Astrocyte (in vitro differentiated cells and primary cell): ENCODE results near the gene AVL9. TPM values are rescaled to one million over a fixed set of nuclear protein-coding genes. Genes with fewer than 3 reads are reported as not detected.

ENCODE experiments used
- DNase-seq: peaks from one replicate; pipeline ENCODE4 v3.0.0-alpha.2; 2010; ENCODE audit warnings: low read depth
- FAIRE-seq: peaks from 2 replicates; lab custom pipeline; 2011; peaks lifted over from hg19 to GRCh38; lab: Jason Lieb, UNC
- H2AFZ ChIP-seq: 2 replicates; pipeline ENCODE4 v1.6.0; 2012; ENCODE audit warnings: low read depth, low read length, inconsistent platforms
- H3K27ac ChIP-seq: 2 replicates; pipeline ENCODE4 v1.5.1; 2011; ENCODE audit warnings: low read depth, low read length, inconsistent platforms
- H3K27me3 ChIP-seq: 2 replicates; pipeline ENCODE4 v1.6.0; 2011; ENCODE audit warnings: low read length, inconsistent platforms; ENCODE audit not compliant: insufficient read depth
- H3K36me3 ChIP-seq: 2 replicates; pipeline ENCODE4 v1.5.1; 2011; ENCODE audit warnings: low read length, inconsistent platforms; ENCODE audit not compliant: insufficient read depth
- H3K4me1 ChIP-seq: 2 replicates; pipeline ENCODE4 v1.5.1; 2011; ENCODE audit warnings: low read length, inconsistent platforms; ENCODE audit not compliant: insufficient read depth
- H3K4me2 ChIP-seq: 2 replicates; pipeline ENCODE4 v1.6.0; 2012; ENCODE audit warnings: low read length, inconsistent platforms
- H3K4me3 ChIP-seq: 2 replicates; pipeline ENCODE4 v1.5.1; 2011; ENCODE audit warnings: low read depth, mild to moderate bottlenecking, low read length, inconsistent platforms; ENCODE audit not compliant: insufficient read depth
- H3K79me2 ChIP-seq: 2 replicates; pipeline ENCODE4 v1.6.0; 2012; ENCODE audit warnings: mild to moderate bottlenecking, low read length, inconsistent platforms; ENCODE audit not compliant: insufficient read depth
- H3K9ac ChIP-seq: 2 replicates; pipeline ENCODE4 v1.6.0; 2012; ENCODE audit warnings: mild to moderate bottlenecking, low read length, inconsistent platforms
- H3K9me3 ChIP-seq: 2 replicates; pipeline ENCODE4 v1.5.1; 2012; ENCODE audit warnings: low read depth, mild to moderate bottlenecking, low read length, inconsistent platforms; ENCODE audit not compliant: insufficient read depth
- H4K20me1 ChIP-seq: 2 replicates; pipeline ENCODE4 v1.6.0; 2012; ENCODE audit warnings: low read length, inconsistent platforms; ENCODE audit not compliant: insufficient read depth
- H3K27ac Mint-ChIP-seq: one replicate; pipeline ENCODE4 v1.8.0; 2021; ENCODE audit warnings: mild to moderate bottlenecking, mixed read lengths; ENCODE audit not compliant: unreplicated experiment
- H3K27me3 Mint-ChIP-seq: one replicate; pipeline ENCODE4 v1.8.0; 2021; ENCODE audit warnings: low read depth, mixed read lengths; ENCODE audit not compliant: unreplicated experiment
- H3K36me3 Mint-ChIP-seq: one replicate; pipeline ENCODE4 v1.8.0; 2021; ENCODE audit warnings: low read depth, mixed read lengths; ENCODE audit not compliant: unreplicated experiment
- H3K4me1 Mint-ChIP-seq: one replicate; pipeline ENCODE4 v1.8.0; 2021; ENCODE audit warnings: low read depth, mixed read lengths; ENCODE audit not compliant: unreplicated experiment
- H3K4me3 Mint-ChIP-seq: one replicate; pipeline ENCODE4 v1.8.0; 2021; ENCODE audit warnings: mild to moderate bottlenecking, moderate library complexity, mixed read lengths; ENCODE audit not compliant: unreplicated experiment
- H3K9me3 Mint-ChIP-seq: one replicate; pipeline ENCODE4 v1.8.0; 2021; ENCODE audit warnings: mild to moderate bottlenecking, mixed read lengths; ENCODE audit not compliant: unreplicated experiment
- EZH2 ChIP-seq: IDR thresholded peaks from 2 replicates; pipeline ENCODE4 v1.6.1; 2012; ENCODE audit warnings: mild to moderate bottlenecking, low read length, inconsistent platforms; ENCODE audit not compliant: insufficient read depth
- total RNA-seq: library from RNA; stranded (reverse); gene quantifications from 2 replicates; pipeline ENCODE4 v1.2.1, GENCODE V29; 2021
- TF ChIP-seq, protein P1 (sequence below): IDR thresholded peaks from 2 replicates; pipeline ENCODE4 v1.5.1; 2011; ENCODE audit warnings: low read depth, mild to moderate bottlenecking, inconsistent platforms, low read length, moderate library complexity; ENCODE audit not compliant: insufficient read depth

AVL9 gene
- total RNA-seq, 1 donor from 2014 or later: 28.2 TPM

DNA sequence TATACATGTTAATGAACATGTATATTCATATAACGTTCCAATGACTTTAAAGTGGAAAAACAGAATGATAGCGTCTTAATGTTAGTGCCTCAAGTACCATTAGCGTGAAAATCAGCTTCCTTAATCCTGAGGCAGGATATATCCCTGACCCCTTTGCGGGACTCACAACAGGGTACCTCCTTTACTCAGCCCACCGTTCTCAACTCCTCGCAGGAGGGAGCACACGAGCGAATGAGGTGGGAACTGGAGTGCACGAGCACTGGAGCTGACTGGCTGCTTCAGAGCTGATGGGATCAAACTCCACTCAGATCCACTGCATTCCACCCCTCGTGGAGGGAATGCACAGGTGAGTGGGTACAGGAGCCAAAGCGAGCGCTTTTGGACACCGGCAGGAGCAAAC, 36.1 kb downstream of the AVL9 start:
- no peak for FAIRE-seq

DNA sequence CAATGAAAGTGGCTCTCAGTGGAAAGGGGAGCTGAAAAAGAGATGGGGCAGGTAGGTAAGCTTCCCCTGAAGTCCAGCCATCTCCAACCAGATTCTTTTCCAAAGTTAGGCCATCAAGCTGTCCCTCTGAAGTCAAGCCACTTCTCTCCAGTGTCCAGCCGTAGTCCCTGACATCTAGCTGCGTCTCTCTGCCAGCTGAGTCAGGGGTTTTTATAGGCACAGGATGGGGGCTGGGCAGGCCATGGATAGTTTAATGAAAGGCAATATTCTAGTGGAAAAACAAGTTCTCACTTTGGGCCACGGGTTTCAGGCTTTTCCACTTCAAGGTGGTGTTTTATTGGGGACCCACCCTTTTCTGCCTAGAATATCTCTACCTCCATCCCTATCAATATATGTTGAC, 36.8 kb downstream of the AVL9 start:
- no peak for TF ChIP-seq EZH2
- TF ChIP-seq, protein P1, sequence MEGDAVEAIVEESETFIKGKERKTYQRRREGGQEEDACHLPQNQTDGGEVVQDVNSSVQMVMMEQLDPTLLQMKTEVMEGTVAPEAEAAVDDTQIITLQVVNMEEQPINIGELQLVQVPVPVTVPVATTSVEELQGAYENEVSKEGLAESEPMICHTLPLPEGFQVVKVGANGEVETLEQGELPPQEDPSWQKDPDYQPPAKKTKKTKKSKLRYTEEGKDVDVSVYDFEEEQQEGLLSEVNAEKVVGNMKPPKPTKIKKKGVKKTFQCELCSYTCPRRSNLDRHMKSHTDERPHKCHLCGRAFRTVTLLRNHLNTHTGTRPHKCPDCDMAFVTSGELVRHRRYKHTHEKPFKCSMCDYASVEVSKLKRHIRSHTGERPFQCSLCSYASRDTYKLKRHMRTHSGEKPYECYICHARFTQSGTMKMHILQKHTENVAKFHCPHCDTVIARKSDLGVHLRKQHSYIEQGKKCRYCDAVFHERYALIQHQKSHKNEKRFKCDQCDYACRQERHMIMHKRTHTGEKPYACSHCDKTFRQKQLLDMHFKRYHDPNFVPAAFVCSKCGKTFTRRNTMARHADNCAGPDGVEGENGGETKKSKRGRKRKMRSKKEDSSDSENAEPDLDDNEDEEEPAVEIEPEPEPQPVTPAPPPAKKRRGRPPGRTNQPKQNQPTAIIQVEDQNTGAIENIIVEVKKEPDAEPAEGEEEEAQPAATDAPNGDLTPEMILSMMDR: no peak
- Mint-ChIP-seq H3K36me3 (peaks cover 1% of the 10 kb centered on the region), H3K27ac (no peak overlapping the region), H3K4me1 (peaks cover 11% of the 10 kb centered on the region), H3K9me3 (no peaks in the 10 kb centered on the region), H3K27me3 (no peaks in the 10 kb centered on the region), H3K4me3 (no peak overlapping the region)
- Histone ChIP-seq H3K4me1 (peaks cover 7% of the 10 kb centered on the region), H3K27me3 (no peaks in the 10 kb centered on the region), H3K4me2 (no peak overlapping the region), H3K79me2 (peaks cover 80% of the 10 kb centered on the region), H3K36me3 (peaks cover 2% of the 10 kb centered on the region), H3K9me3 (no peaks in the 10 kb centered on the region), H4K20me1 (peaks cover 68% of the 10 kb centered on the region), H3K27ac (no peak overlapping the region), H2AFZ (no peak overlapping the region), H3K4me3 (no peak overlapping the region), H3K9ac (no peak overlapping the region)
- FAIRE-seq (no peak), DNase-seq (no peak)

More for the DNA sequence above, 36.1 kb downstream of the AVL9 start:
- Histone ChIP-seq H4K20me1 (peaks cover 70% of the 10 kb centered on the region), H3K27me3 (no peaks in the 10 kb centered on the region), H3K27ac (no peak overlapping the region), H3K4me2 (no peak overlapping the region), H3K36me3 (peaks cover 2% of the 10 kb centered on the region), H3K9me3 (no peaks in the 10 kb centered on the region), H3K4me3 (no peak overlapping the region), H2AFZ (no peak overlapping the region), H3K79me2 (peaks cover 83% of the 10 kb centered on the region), H3K4me1 (peaks cover under 1% of the 10 kb centered on the region), H3K9ac (no peak overlapping the region)
- no peaks in the 10 kb centered on the region for H3K9me3 Mint-ChIP-seq
- DNase-seq: no peak
- H3K4me3 Mint-ChIP-seq: no peak overlapping the region
- no peaks in the 10 kb centered on the region for H3K27me3 Mint-ChIP-seq
- TF ChIP-seq EZH2: no peak
- TF ChIP-seq, protein P1: no peak
- peaks cover 2% of the 10 kb centered on the region for H3K36me3 Mint-ChIP-seq
- no peak overlapping the region for H3K27ac Mint-ChIP-seq
- peaks cover 4% of the 10 kb centered on the region for H3K4me1 Mint-ChIP-seq

DNA sequence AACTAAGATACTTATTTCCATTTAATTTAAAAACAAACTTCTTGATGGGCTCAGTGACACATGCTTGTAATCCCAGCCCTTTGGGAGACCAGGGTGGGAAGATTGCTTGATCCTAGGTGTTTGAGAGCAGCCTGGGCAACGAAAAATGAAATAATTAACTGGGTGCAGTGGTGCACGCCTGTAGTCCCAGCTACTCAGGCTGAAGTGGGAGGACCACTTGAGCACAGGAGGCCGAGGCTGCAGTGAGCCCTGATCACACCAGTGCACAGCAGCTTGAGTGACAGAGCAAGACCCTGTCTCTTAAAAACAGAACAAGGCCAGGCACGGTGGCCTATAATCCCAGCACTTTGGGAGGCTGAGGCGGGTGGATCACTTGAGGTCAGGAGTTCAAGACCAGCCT, 37.4 kb downstream of the AVL9 start:
- H3K79me2 ChIP-seq: peaks cover 76% of the 10 kb centered on the region
- H3K36me3 ChIP-seq: peaks cover 2% of the 10 kb centered on the region
- H3K4me3 ChIP-seq: no peak overlapping the region
- DNase-seq (no peak), FAIRE-seq (no peak)
- H3K27me3 ChIP-seq: no peaks in the 10 kb centered on the region
- H3K27me3 Mint-ChIP-seq: no peaks in the 10 kb centered on the region
- peaks cover 7% of the 10 kb centered on the region for H3K4me1 ChIP-seq
- H3K9me3 ChIP-seq: no peaks in the 10 kb centered on the region
- no peak overlapping the region for H2AFZ ChIP-seq
- H3K4me1 Mint-ChIP-seq: peaks cover 11% of the 10 kb centered on the region
- no peak overlapping the region for H3K4me2 ChIP-seq
- no peaks in the 10 kb centered on the region for H3K36me3 Mint-ChIP-seq
- H3K4me3 Mint-ChIP-seq: no peak overlapping the region
- no peak overlapping the region for H3K27ac ChIP-seq
- H3K27ac Mint-ChIP-seq: no peak overlapping the region
- TF ChIP-seq, protein P1: no peak
- no peak for TF ChIP-seq EZH2
- H3K9me3 Mint-ChIP-seq: no peaks in the 10 kb centered on the region
- peaks cover 69% of the 10 kb centered on the region for H4K20me1 ChIP-seq
- H3K9ac ChIP-seq: no peak overlapping the region
